IPS-18a (cell line): ENCODE data around the gene PHOX2A.

Experiments used
- H3K27ac ChIP-seq: one replicate; pipeline ENCODE4 v1.5.1; 2013; ENCODE audit warnings: low read length
- H3K27me3 ChIP-seq: one replicate; pipeline ENCODE4 v1.6.1; 2013; ENCODE audit warnings: mild to moderate bottlenecking, low read length; ENCODE audit not compliant: control insufficient read depth, insufficient read depth
- H3K36me3 ChIP-seq: one replicate; pipeline ENCODE4 v1.6.1; 2013; ENCODE audit warnings: low read depth, low read length; ENCODE audit not compliant: control insufficient read depth
- H3K4me1 ChIP-seq: one replicate; pipeline ENCODE4 v1.6.1; 2013; ENCODE audit warnings: low read depth, low read length; ENCODE audit not compliant: control insufficient read depth
- H3K4me3 ChIP-seq: one replicate; pipeline ENCODE4 v1.5.1; 2013; ENCODE audit warnings: low read length
- H3K9ac ChIP-seq: one replicate; pipeline ENCODE4 v1.6.1; 2013; ENCODE audit warnings: mild to moderate bottlenecking, low read length, moderate library complexity
- H3K9me3 ChIP-seq: one replicate; pipeline ENCODE4 v1.6.1; 2013; ENCODE audit warnings: low read depth, low read length; ENCODE audit not compliant: control insufficient read depth

PHOX2A gene

GRCh38 chr11:72231396-72232259, 12.3 kb downstream of the PHOX2A start:
- no peak overlapping the region for H3K4me3 ChIP-seq
- no peaks in the 10 kb centered on the region for H3K27me3 ChIP-seq
- no peak overlapping the region for H3K9ac ChIP-seq
- H3K9me3 ChIP-seq, result no peaks in the 10 kb centered on the region
- peaks cover under 1% of the 10 kb centered on the region for H3K4me1 ChIP-seq
- H3K27ac ChIP-seq, result no peak overlapping the region
- peaks cover 78% of the 10 kb centered on the region for H3K36me3 ChIP-seq

DNA sequence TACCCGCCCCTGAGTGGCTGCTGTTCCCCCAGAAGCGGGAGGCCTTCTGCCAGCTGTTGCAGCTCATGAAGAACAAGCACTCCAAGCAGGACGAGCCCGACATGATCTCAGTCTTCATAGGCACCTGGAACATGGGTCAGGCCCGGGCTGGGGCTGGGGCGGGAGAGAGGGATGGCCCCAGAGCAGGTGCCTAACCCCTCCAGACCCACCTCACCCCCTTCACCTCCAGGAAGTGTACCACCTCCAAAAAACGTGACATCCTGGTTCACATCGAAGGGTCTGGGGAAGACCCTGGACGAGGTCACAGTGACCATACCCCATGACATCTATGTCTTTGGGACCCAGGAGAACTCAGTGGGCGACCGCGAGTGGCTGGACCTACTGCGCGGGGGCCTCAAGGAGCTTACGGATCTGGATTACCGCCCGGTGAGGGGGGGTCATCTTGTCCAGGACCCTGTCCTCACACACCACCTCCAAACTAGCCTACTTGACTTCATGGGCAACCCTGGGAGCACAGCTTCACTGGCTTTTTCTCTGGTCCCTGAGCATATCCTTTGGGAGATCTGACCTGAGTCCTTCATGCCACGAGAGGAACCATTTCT, 13.1 kb downstream of the PHOX2A start:
- H3K36me3 ChIP-seq, result peaks cover 71% of the 10 kb centered on the region

DNA sequence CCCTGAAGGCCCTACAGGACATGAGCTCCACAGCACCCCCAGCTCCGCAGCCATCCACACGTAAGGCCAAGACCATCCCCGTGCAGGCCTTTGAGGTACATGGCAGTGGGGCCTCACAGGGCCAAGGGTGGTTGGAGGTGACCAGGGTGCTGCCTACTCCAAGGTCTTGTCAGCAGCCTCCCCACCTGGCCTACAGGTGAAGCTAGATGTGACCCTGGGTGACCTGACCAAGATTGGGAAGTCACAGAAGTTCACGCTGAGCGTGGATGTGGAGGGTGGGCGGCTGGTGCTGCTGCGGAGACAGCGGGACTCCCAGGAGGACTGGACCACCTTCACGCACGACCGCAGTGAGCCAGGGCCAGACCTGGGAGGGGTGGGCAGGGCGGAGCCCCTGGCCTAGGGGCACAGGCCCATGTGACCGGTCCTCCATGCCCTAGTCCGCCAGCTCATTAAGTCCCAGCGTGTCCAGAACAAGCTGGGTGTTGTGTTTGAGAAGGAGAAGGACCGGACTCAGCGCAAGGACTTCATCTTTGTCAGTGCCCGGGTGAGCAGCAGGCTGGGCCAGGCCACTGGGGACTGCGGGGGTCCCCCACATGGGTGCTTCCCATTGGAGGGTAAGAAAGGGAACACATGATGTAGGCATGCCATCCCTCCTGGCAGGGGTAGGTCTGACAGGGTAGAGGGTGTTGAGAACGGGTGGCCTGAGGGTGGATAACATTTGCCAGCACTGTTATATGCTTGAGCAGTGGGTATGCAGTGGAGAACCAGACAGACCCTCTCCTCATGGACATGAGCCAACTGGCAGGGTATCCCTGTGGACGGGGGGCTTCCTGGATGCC, 13.8 kb downstream of the PHOX2A start:
- H3K27me3 ChIP-seq, result peaks cover 6% of the 10 kb centered on the region
- peaks cover 11% of the 10 kb centered on the region for H3K4me1 ChIP-seq
- H3K36me3 ChIP-seq, result peaks cover 65% of the 10 kb centered on the region
- no peak overlapping the region for H3K9ac ChIP-seq
- no peak overlapping the region for H3K4me3 ChIP-seq
- no peak overlapping the region for H3K27ac ChIP-seq
- no peaks in the 10 kb centered on the region for H3K9me3 ChIP-seq

More for the DNA sequence above, 13.1 kb downstream of the PHOX2A start:
- no peak overlapping the region for H3K27ac ChIP-seq
- H3K9ac ChIP-seq, result no peak overlapping the region
- H3K4me3 ChIP-seq, result no peak overlapping the region
- H3K9me3 ChIP-seq, result no peaks in the 10 kb centered on the region
- H3K4me1 ChIP-seq, result peaks cover 5% of the 10 kb centered on the region
- no peaks in the 10 kb centered on the region for H3K27me3 ChIP-seq

DNA sequence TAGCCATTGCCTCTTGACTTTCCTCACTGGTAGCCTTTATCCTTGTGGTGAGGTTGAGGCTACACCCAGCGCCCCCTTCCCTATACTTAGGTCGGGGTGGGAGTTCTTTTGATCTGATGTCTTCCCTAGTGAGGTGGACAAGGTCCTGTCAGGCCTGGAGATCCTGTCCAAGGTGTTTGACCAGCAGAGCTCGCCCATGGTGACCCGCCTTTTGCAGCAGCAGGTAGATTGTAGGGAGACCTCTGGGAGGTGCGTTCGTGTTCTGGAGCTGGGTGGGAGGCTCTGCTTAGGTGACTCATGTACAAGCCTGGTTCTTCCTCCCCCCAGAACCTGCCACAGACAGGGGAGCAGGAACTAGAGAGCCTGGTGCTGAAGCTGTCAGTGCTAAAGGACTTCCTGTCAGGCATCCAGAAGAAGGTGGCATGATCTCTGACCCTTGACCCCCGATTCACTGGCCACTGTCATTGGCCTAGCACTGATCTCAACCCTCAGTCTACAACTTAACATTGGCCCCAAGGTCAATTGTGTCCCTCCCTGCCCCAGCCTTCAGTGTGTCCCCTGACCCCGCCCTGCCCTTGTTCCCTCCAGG, 14.5 kb downstream of the PHOX2A start:
- Histone ChIP-seq H3K27ac (no peak overlapping the region), H3K27me3 (peaks cover 6% of the 10 kb centered on the region), H3K4me3 (no peak overlapping the region), H3K9ac (no peak overlapping the region), H3K4me1 (peaks cover 11% of the 10 kb centered on the region), H3K9me3 (no peaks in the 10 kb centered on the region), H3K36me3 (peaks cover 58% of the 10 kb centered on the region)

GRCh38 chr11:72228844-72229231, 15.1 kb downstream of the PHOX2A start:
- H3K36me3 ChIP-seq, result peaks cover 52% of the 10 kb centered on the region
- no peak overlapping the region for H3K4me3 ChIP-seq
- peaks cover 11% of the 10 kb centered on the region for H3K4me1 ChIP-seq
- peaks cover 6% of the 10 kb centered on the region for H3K27me3 ChIP-seq
- H3K9me3 ChIP-seq, result no peaks in the 10 kb centered on the region
- H3K9ac ChIP-seq, result no peak overlapping the region
- no peak overlapping the region for H3K27ac ChIP-seq

GRCh38 chr11:72228229-72228843, 15.6 kb downstream of the PHOX2A start:
- H3K27me3 ChIP-seq, result peaks cover 6% of the 10 kb centered on the region
- no peak overlapping the region for H3K9ac ChIP-seq
- no peak overlapping the region for H3K27ac ChIP-seq
- H3K9me3 ChIP-seq, result no peaks in the 10 kb centered on the region
- H3K4me1 ChIP-seq, result peaks cover 11% of the 10 kb centered on the region
- peaks cover 47% of the 10 kb centered on the region for H3K36me3 ChIP-seq
- H3K4me3 ChIP-seq, result no peak overlapping the region

- no peaks in the 10 kb centered on the region for H3K9me3 ChIP-seq
- no peak overlapping the region for H3K4me3 ChIP-seq
- H3K4me1 ChIP-seq, result peaks cover 14% of the 10 kb centered on the region
- peaks cover 6% of the 10 kb centered on the region for H3K27me3 ChIP-seq
- H3K27ac ChIP-seq, result no peak overlapping the region
- peaks cover 40% of the 10 kb centered on the region for H3K36me3 ChIP-seq
- H3K9ac ChIP-seq, result no peak overlapping the region
Measured at GRCh38 chr11:72227316-72228228, 16.4 kb downstream of the PHOX2A start.

DNA sequence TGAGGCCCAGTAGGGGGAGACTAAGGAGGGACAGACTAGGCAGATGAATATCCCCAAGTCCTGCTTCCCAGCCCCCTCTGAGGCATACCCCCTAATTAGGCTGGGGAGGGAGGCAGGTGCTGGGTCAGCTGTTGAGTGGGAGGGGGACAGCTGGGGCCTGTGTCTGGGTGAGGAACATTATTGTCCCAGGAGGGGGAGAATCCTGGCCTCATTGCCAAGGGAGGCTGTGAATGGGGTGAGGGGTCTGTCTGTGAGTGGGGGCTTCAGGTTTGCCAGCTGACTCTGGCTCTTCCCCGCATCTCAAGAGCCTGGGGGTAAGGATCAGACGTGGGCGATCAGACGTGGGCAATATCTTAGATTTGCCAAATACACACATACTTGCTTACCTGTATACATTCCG, 17.3 kb downstream of the PHOX2A start:
- no peak overlapping the region for H3K27ac ChIP-seq
- peaks cover 23% of the 10 kb centered on the region for H3K4me1 ChIP-seq
- H3K27me3 ChIP-seq, result peaks cover 6% of the 10 kb centered on the region
- H3K36me3 ChIP-seq, result peaks cover 32% of the 10 kb centered on the region
- H3K9ac ChIP-seq, result no peak overlapping the region
- no peak overlapping the region for H3K4me3 ChIP-seq
- H3K9me3 ChIP-seq, result no peaks in the 10 kb centered on the region

- Histone ChIP-seq H3K27me3 (peaks cover 6% of the 10 kb centered on the region), H3K4me3 (peak overlapping the region; percentile 91), H3K36me3 (peaks cover 19% of the 10 kb centered on the region), H3K27ac (no peak overlapping the region), H3K9ac (peak overlapping the region; percentile 86), H3K4me1 (peaks cover 23% of the 10 kb centered on the region), H3K9me3 (no peaks in the 10 kb centered on the region)
Measured at GRCh38 chr11:72225411-72225951, 18.5 kb downstream of the PHOX2A start.
